OCI-LY1 (cell line): ENCODE data around the gene CAMTA1.

Experiments
- CTCF ChIP-seq: fragments of 200-600 bp; sonication (generic), shearing (Covaris generic); IDR thresholded peaks from 2 replicates; pipeline ENCODE4 v1.5.1; 2017; ENCODE audit warnings: mild to moderate bottlenecking, antibody characterized with exemption, low read length, moderate library complexity, mixed read lengths
- EZH2 ChIP-seq: fragments of 200-600 bp; sonication (generic), shearing (Covaris generic); IDR thresholded peaks from 2 replicates; pipeline ENCODE4 v1.8.0; 2017; ENCODE audit warnings: borderline replicate concordance, mixed run types, mild to moderate bottlenecking, antibody characterized with exemption, low read length, moderate library complexity, mixed read lengths

GRCh38 chr1:7140251-7140650 is 355.0 kb downstream of the CAMTA1 start:
- no peak for TF ChIP-seq EZH2
- TF ChIP-seq CTCF: no peak
